GM12801 (cell line): ENCODE measurements around the gene DAZAP1.

Experiments
- CTCF ChIP-seq: IDR thresholded peaks from one replicate; pipeline ENCODE4 v1.5.1; 2011; ENCODE audit warnings: control low read depth; ENCODE audit not compliant: insufficient read length; ENCODE audit errors: extremely low read depth

Gene DAZAP1

DNA sequence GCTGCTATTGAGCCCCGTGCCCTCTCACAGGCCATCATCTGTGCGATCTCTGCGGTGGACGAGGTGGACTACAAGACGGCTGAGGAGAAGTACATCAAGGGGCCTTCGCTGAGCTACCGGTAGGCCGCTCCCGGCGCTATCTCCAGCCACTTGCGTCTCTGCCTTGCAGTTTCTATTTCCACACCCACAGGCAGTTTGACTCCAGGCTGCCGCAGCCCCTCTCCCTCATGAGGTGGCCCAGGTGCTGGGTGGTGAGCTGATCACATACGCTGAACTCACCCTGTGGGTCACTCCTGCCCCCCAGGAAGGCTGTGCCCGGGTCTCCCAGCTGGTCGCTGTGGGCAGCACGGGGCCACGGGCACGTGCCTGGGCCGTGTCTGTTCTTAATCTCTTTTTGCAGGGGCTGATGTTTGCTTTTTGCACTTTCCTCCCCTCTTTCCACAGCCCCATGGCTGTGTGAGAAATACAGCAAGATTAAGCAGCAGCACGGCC is 34.3 kb upstream of the DAZAP1 start:
- no peak for TF ChIP-seq CTCF

- TF ChIP-seq CTCF = no peak
Observed at GRCh38 chr19:1373534-1374249, 33.7 kb upstream of the DAZAP1 start.

DNA sequence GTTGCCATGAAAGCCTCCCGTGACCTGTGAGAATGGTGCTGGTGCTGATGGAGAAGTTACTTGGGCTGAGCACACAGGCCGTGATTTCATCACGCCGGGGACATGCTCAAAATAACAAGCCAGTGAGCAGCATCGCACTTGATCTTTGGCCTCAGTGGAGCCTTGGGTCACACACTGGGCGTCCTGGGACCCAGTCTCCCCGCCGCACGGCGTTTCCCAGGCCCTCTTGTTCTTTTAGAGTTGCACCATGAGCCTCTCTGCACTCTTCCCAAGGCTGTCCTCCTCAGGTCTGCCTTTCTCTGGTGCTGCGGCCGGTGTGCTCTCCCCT is 33.2 kb upstream of the DAZAP1 start:
- no peak for TF ChIP-seq CTCF

GRCh38 chr19:1376415-1376805 is 31.0 kb upstream of the DAZAP1 start:
- no peak for TF ChIP-seq CTCF

DNA sequence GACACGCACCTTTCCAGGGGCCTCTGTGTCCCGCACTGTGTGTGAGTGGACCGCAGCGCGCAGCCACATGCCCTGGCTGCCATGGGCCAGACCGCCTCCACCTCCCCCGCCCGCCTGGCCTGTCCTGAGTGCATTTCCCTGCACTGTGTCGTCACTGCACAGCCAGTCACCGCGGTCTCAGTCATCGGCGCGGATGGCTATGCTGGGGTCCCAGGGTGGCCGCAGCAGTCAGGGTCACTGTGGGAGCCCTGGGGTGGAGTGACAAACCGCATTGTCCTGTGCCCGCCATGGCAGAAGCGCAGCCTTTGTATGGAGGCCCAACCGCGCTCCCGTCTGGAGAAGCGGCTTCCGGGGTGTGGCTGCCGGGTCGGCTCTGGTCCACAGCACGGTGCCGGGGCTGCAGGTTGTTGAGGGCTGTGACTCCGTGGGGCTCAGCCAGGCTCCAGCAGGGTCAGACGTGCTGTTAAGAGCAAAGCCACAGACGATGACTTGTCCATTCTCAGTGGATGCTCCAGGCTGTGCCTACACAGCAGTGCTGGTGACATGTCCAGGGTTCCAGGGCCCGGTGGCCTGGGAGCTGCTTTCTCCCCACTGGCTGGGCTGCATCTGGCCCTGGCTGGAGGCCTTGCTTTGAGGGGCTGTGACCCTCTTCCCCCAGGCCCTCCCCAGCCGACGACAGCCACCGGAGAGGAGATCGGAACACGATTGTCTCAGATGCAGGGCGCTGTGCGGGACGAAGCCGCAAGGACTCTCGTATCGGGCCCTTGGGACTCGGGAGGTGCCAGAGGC is 30.0 kb upstream of the DAZAP1 start:
- TF ChIP-seq CTCF = no peak

- no peak for TF ChIP-seq CTCF
Observed at GRCh38 chr19:1377965-1378785, 29.2 kb upstream of the DAZAP1 start.

DNA sequence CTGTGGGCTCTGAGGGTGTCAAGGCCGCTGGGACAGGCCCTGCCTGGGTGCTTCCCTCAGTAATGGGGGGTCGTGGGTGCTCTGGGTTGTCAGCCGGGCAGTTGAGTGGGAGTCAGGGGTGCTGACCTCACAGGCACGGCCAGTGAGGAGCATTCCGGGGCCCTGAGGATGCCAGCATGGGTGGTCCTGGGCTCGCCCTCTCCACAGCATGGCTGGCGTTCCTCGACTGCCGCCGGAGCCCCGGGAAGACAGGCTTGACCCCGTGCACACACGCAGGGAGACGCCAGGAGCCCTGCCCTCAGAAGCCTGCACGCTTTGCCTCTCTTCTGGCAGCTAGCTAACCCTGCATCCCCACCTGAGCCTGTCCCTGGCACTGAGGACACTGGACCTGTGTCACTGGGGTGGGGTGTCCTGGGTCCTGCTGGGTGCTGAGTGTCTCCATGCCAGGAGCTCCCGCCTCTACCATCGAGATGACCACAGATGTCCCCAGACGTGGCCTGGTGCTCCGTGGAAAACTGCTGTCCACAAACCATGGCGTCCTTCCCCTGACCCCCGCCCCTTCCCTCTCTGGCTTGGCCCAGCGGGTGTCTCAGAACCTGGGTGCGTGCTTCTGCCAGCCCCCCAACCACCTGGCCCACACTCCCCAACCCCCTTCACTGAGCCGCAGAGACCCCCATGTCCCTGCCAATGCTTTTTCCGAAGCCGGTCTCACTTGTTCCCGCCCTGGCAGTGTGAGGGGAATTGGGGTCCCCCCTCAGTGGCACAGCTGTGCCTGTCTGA is 28.1 kb upstream of the DAZAP1 start:
- no peak for TF ChIP-seq CTCF
